ENCODE measurements around the gene DEDD. TPM values are rescaled to one million over a fixed set of nuclear protein-coding genes. Genes with fewer than 3 reads are reported as not detected.

DEDD gene
- total and polyA plus RNA-seq, 2 donors from 2014 or later, result 23.2 to 37.2 TPM

DNA sequence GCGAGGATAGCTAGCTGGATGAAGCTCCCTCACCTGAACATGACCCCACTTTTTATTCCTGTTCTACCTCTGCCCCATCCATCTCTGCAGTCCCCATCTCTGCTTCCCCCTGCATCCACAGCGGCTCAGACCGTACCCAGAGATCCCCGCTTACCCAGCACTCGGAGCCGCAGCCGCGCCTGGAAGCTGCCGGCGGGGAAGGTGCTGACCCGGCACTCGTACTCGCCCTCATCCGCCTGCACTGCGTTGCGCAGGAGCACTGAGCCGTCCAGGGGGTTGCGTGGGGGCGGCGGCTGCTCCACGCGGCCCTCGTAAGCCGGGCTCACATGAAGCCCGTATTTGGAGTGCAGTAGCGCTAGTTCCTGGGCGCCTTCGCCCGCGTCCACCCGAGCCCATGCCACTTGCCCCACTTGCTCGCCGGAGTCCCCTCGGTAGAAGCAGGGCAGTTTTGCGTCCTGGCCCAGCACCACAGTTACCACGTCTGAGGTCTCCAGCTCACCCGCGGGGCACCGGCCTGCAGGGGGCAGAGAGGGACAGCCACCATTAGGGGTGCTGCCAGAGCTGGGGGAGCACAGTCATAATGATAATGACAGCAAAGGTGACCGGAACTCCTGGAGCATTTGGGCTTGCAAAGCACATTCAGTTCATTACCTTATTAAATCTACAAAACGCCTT lies 52.9 kb downstream of the DEDD start:
- H3K9ac ChIP-seq (ENCODE audit: low read length in 3 of 3), result no peak overlapping the region
- DNase-seq (no peak), FAIRE-seq (no peak)
- TF ChIP-seq, protein P1, sequence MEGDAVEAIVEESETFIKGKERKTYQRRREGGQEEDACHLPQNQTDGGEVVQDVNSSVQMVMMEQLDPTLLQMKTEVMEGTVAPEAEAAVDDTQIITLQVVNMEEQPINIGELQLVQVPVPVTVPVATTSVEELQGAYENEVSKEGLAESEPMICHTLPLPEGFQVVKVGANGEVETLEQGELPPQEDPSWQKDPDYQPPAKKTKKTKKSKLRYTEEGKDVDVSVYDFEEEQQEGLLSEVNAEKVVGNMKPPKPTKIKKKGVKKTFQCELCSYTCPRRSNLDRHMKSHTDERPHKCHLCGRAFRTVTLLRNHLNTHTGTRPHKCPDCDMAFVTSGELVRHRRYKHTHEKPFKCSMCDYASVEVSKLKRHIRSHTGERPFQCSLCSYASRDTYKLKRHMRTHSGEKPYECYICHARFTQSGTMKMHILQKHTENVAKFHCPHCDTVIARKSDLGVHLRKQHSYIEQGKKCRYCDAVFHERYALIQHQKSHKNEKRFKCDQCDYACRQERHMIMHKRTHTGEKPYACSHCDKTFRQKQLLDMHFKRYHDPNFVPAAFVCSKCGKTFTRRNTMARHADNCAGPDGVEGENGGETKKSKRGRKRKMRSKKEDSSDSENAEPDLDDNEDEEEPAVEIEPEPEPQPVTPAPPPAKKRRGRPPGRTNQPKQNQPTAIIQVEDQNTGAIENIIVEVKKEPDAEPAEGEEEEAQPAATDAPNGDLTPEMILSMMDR (IDR thresholded peaks at IDR 0.05; ENCODE audit: borderline replicate concordance, extremely low read depth, insufficient read depth), result no peak
- no peak overlapping the region for H3K27ac ChIP-seq (ENCODE audit: low read depth in 2 of 2, low read length in 2 of 2)
- intact Hi-C loops (cut with DNase I), result no loop called here
- peaks cover 0 to 3% (median 0%) of the 10 kb centered on the region in 3 donors for H3K4me1 ChIP-seq (ENCODE audit: control insufficient read depth in 2 of 3, insufficient read depth in 2 of 3, low read depth in 1 of 3, low read length in 3 of 3)
- H3K9me3 ChIP-seq (ENCODE audit: control insufficient read depth in 2 of 3, insufficient read depth in 1 of 3, low read length in 3 of 3), result no peaks in the 10 kb centered on the region
- H3K36me3 ChIP-seq (ENCODE audit: control insufficient read depth in 2 of 3, insufficient read depth in 3 of 3, low read length in 3 of 3), result peaks cover 0 to 3% (median 0%) of the 10 kb centered on the region in 3 donors
- no peak overlapping the region for H3K4me3 ChIP-seq (ENCODE audit: low read length in 3 of 3)
- no peaks in the 10 kb centered on the region for H3K27me3 ChIP-seq (ENCODE audit: control insufficient read depth, insufficient read depth, low read length)

DNA sequence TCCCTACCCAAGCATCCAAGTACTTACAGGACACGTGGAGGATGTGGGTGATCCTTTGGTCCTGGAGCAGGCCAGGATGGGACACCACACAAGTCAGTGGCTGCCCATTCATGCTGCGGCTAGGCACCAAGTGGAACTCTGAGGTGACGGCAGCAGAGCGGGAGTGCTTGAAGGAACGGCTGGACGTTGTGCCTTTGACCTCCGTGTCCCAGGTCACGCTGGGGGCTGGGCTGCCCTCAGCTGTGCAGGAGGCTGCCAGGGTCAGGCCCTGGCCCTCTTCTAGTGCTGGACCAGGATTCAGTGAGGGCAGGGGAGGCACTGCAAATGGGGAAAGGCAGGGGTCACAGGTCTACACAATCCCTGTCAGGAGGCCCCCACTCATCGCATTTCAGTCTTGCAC lies 55.0 kb downstream of the DEDD start:
- Histone ChIP-seq H3K36me3 (ENCODE audit: control insufficient read depth in 2 of 3, insufficient read depth in 3 of 3, low read length in 3 of 3) (peaks cover 0 to 3% (median 0%) of the 10 kb centered on the region in 3 donors), H3K4me1 (ENCODE audit: control insufficient read depth in 2 of 3, insufficient read depth in 2 of 3, low read depth in 1 of 3, low read length in 3 of 3) (no peaks in the 10 kb centered on the region), H3K9me3 (ENCODE audit: control insufficient read depth in 2 of 3, insufficient read depth in 1 of 3, low read length in 3 of 3) (no peaks in the 10 kb centered on the region), H3K9ac (ENCODE audit: low read length in 3 of 3) (no peak overlapping the region), H3K27me3 (ENCODE audit: control insufficient read depth, insufficient read depth, low read length) (no peaks in the 10 kb centered on the region), H3K27ac (ENCODE audit: low read depth in 2 of 2, low read length in 2 of 2) (no peak overlapping the region), H3K4me3 (ENCODE audit: low read length in 3 of 3) (no peak overlapping the region)
- intact Hi-C loops (cut with DNase I), result no loop called here
- DNase-seq (no peak), FAIRE-seq (no peak)
- TF ChIP-seq, protein P1 (IDR thresholded peaks at IDR 0.05; ENCODE audit: borderline replicate concordance, extremely low read depth, insufficient read depth), result no peak

DNA sequence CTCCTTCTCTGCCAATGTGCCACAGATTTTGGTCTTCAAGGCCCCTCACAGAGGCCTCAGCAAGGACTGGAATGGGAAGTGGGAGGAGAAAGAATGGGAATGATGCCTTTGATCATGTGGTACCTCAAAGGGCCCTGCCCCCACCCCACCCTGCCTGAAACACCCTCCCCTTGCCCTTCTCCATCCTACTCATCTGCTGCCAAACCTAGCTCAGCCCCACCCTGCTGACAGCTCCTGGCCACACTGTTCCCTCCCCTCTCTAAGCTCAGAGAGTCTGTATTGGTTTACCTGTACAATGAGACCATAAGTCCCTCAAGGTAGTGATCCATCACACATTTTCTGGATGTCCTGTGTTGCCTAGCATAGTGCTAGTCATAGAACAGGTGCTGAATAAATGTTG lies 56.1 kb downstream of the DEDD start:
- no peak for FAIRE-seq
- intact Hi-C loops (cut with DNase I), result no loop called here
- no peaks in the 10 kb centered on the region for H3K9me3 ChIP-seq (ENCODE audit: control insufficient read depth in 2 of 3, insufficient read depth in 1 of 3, low read length in 3 of 3)

More for the DNA sequence above, 56.1 kb downstream of the DEDD start:
- no peak overlapping the region for H3K27ac ChIP-seq (ENCODE audit: low read depth in 2 of 2, low read length in 2 of 2)
- DNase-seq, result no peak
- H3K4me3 ChIP-seq (ENCODE audit: low read length in 3 of 3), result no peak overlapping the region
- TF ChIP-seq, protein P1 (IDR thresholded peaks at IDR 0.05; ENCODE audit: borderline replicate concordance, extremely low read depth, insufficient read depth), result no peak
- no peaks in the 10 kb centered on the region for H3K4me1 ChIP-seq (ENCODE audit: control insufficient read depth in 2 of 3, insufficient read depth in 2 of 3, low read depth in 1 of 3, low read length in 3 of 3)
- peaks cover 0 to 3% (median 0%) of the 10 kb centered on the region in 3 donors for H3K36me3 ChIP-seq (ENCODE audit: control insufficient read depth in 2 of 3, insufficient read depth in 3 of 3, low read length in 3 of 3)
- no peak overlapping the region for H3K9ac ChIP-seq (ENCODE audit: low read length in 3 of 3)
- no peaks in the 10 kb centered on the region for H3K27me3 ChIP-seq (ENCODE audit: control insufficient read depth, insufficient read depth, low read length)
